Thyroid gland (tissue), 4 donors: Measurements from ENCODE around the gene CCDC86.

Source experiments
- POLR2A ChIP-seq, 2 donors: fragments of 450-650 bp; IDR thresholded peaks; one replicate each; pipeline ENCODE4 v1.6.1; 2017; ENCODE audit warnings: antibody characterized with exemption in 2 of 2, mild to moderate bottlenecking in 2 of 2, moderate library complexity in 1 of 2
- TF ChIP-seq, protein P1 (sequence below), 6 experiments: fragments of 200-600 bp in 3 of 6; fragments of 450-650 bp in 3 of 6; sonication (generic) in 3 of 6; IDR thresholded peaks; one replicate each; pipeline ENCODE4 v1.5.1; 2016 to 2019; ENCODE audit warnings: antibody characterized with exemption in 6 of 6, mild to moderate bottlenecking in 2 of 6, inconsistent platforms in 1 of 6, moderate library complexity in 1 of 6

DNA sequence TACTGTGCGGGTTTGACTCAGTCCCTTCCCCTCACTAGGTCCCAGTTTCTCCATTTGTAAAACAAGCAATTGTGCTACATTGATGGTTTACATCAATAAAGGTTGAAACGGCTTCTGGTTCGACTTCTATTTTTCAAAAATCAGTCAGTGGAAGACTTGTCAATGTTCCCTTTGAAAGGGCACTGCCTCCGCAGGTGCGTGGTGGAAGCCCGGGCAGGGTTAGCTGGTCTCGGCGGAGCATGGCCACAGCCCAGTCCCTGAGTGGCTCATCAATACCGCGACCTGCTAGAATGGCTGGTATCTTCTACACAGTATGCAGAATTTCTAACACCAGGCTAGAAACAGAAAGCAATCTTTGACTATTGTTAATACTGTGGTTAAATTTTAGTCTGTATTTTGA is 40.7 kb upstream of the CCDC86 start:
- TF ChIP-seq POLR2A (IDR thresholded peaks at IDR 0.05): no peak
- TF ChIP-seq, protein P1, sequence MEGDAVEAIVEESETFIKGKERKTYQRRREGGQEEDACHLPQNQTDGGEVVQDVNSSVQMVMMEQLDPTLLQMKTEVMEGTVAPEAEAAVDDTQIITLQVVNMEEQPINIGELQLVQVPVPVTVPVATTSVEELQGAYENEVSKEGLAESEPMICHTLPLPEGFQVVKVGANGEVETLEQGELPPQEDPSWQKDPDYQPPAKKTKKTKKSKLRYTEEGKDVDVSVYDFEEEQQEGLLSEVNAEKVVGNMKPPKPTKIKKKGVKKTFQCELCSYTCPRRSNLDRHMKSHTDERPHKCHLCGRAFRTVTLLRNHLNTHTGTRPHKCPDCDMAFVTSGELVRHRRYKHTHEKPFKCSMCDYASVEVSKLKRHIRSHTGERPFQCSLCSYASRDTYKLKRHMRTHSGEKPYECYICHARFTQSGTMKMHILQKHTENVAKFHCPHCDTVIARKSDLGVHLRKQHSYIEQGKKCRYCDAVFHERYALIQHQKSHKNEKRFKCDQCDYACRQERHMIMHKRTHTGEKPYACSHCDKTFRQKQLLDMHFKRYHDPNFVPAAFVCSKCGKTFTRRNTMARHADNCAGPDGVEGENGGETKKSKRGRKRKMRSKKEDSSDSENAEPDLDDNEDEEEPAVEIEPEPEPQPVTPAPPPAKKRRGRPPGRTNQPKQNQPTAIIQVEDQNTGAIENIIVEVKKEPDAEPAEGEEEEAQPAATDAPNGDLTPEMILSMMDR (IDR thresholded peaks at IDR 0.05): no peak
